Measurements from ENCODE around the gene TM4SF4. TPM values are rescaled to one million over a fixed set of nuclear protein-coding genes. Genes with fewer than 3 reads are reported as not detected.

TM4SF4 gene
- total and polyA plus RNA-seq, 2 experiments from 2014 or later: not detected

DNA sequence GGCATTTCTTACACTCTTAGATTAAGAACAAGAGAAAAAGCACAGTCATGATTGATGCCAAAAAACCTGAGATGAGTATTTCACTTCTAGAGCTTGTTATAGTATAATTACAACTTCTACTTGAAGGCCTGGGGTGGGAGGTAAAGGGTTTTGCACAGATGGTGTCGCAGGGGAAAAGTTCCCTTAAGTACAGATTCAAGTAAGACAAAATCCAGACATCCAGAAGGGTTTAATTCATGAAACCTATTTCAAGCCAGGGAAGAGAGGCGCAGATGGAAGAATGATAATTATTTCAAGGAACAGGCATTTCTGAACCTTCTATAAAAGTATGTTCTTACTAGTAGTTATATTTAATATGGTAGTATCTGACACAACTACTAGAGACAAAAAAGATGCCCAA, 70.6 kb downstream of the TM4SF4 start:
- no peak for TF ChIP-seq JUNB (IDR thresholded peaks at IDR 0.05; ENCODE audit: unreplicated experiment)
- no peak for TF ChIP-seq POLR2AphosphoS5 (IDR thresholded peaks at IDR 0.05; ENCODE audit: low read depth)
- TF ChIP-seq, protein P1, sequence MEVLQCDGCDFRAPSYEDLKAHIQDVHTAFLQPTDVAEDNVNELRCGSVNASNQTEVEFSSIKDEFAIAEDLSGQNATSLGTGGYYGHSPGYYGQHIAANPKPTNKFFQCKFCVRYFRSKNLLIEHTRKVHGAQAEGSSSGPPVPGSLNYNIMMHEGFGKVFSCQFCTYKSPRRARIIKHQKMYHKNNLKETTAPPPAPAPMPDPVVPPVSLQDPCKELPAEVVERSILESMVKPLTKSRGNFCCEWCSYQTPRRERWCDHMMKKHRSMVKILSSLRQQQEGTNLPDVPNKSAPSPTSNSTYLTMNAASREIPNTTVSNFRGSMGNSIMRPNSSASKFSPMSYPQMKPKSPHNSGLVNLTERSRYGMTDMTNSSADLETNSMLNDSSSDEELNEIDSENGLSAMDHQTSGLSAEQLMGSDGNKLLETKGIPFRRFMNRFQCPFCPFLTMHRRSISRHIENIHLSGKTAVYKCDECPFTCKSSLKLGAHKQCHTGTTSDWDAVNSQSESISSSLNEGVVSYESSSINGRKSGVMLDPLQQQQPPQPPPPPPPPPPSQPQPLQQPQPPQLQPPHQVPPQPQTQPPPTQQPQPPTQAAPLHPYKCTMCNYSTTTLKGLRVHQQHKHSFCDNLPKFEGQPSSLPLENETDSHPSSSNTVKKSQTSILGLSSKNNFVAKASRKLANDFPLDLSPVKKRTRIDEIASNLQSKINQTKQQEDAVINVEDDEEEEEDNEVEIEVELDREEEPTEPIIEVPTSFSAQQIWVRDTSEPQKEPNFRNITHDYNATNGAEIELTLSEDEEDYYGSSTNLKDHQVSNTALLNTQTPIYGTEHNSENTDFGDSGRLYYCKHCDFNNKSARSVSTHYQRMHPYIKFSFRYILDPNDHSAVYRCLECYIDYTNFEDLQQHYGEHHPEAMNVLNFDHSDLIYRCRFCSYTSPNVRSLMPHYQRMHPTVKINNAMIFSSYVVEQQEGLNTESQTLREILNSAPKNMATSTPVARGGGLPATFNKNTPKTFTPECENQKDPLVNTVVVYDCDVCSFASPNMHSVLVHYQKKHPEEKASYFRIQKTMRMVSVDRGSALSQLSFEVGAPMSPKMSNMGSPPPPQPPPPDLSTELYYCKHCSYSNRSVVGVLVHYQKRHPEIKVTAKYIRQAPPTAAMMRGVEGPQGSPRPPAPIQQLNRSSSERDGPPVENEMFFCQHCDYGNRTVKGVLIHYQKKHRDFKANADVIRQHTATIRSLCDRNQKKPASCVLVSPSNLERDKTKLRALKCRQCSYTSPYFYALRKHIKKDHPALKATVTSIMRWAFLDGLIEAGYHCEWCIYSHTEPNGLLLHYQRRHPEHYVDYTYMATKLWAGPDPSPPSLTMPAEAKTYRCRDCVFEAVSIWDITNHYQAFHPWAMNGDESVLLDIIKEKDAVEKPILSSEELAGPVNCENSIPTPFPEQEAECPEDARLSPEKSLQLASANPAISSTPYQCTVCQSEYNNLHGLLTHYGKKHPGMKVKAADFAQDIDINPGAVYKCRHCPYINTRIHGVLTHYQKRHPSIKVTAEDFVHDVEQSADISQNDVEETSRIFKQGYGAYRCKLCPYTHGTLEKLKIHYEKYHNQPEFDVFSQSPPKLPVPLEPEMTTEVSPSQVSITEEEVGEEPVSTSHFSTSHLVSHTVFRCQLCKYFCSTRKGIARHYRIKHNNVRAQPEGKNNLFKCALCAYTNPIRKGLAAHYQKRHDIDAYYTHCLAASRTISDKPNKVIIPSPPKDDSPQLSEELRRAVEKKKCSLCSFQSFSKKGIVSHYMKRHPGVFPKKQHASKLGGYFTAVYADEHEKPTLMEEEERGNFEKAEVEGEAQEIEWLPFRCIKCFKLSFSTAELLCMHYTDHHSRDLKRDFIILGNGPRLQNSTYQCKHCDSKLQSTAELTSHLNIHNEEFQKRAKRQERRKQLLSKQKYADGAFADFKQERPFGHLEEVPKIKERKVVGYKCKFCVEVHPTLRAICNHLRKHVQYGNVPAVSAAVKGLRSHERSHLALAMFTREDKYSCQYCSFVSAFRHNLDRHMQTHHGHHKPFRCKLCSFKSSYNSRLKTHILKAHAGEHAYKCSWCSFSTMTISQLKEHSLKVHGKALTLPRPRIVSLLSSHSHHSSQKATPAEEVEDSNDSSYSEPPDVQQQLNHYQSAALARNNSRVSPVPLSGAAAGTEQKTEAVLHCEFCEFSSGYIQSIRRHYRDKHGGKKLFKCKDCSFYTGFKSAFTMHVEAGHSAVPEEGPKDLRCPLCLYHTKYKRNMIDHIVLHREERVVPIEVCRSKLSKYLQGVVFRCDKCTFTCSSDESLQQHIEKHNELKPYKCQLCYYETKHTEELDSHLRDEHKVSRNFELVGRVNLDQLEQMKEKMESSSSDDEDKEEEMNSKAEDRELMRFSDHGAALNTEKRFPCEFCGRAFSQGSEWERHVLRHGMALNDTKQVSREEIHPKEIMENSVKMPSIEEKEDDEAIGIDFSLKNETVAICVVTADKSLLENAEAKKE (CRISPR knock-in tag; IDR thresholded peaks at IDR 0.05): no peak
- Mint-ChIP-seq H3K27ac (no peak overlapping the region), H3K36me3 (ENCODE audit: low read depth) (peaks cover 16% of the 10 kb centered on the region), H3K4me3 (no peak overlapping the region), H3K27me3 (ENCODE audit: insufficient read depth, low read depth, poor library complexity) (peaks cover 3% of the 10 kb centered on the region), H3K9me3 (no peaks in the 10 kb centered on the region), H3K4me1 (peaks cover 24% of the 10 kb centered on the region)
- Histone ChIP-seq H4K20me1 (replicated peaks; ENCODE audit: insufficient read depth) (no peaks in the 10 kb centered on the region), H3K4me3 (no peak overlapping the region), H3K27me3 (ENCODE audit: insufficient read depth) (no peaks in the 10 kb centered on the region), H3K4me2 (no peak overlapping the region), H3F3A (replicated peaks; ENCODE audit: low read depth) (no peaks in the 10 kb centered on the region), H3K79me2 (replicated peaks; ENCODE audit: insufficient read depth) (peaks cover 15% of the 10 kb centered on the region; the same call in 1 of the 2 replicates), H3K27ac (ENCODE audit: low read depth) (no peak overlapping the region), H3K9me2 (ENCODE audit: insufficient read depth) (no peaks in the 10 kb centered on the region; the same call in none of the 2 replicates), H3K36me3 (ENCODE audit: insufficient read depth) (no peaks in the 10 kb centered on the region), H3K4me1 (ENCODE audit: insufficient read depth) (peaks cover 21% of the 10 kb centered on the region; the same call in 1 of the 2 replicates), H2AFZ (no peak overlapping the region)
- ATAC-seq: no peak
- no peak for DNase-seq (ENCODE audit: low spot score)

DNA sequence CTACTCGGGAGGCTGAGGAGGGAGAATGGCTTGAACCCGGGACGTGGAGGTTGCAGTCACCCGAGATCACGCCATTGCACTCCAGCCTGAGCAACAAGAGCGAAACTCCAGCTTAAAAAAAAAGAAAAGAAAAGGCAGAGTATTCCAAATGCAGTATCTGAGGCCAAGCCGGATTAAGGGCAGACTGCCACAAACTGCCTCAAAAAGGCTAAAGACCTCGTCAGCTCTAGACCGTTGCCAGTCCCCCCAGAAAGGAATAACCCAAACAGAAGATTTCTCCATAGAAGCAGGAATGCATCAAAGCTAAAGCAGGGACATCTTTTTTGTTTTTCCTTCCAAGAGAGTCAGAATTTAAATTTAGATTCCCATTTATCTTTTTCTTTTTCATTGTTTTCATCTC, 72.9 kb downstream of the TM4SF4 start:
- peaks cover 3% of the 10 kb centered on the region for H3K27me3 Mint-ChIP-seq (ENCODE audit: insufficient read depth, low read depth, poor library complexity)
- H3K36me3 Mint-ChIP-seq (ENCODE audit: low read depth): peaks cover 3% of the 10 kb centered on the region; the same call in 2 of the 3 replicates
- no peak for TF ChIP-seq CREB1 (CRISPR knock-in tag; IDR thresholded peaks at IDR 0.05; ENCODE audit: low read depth)
- TF ChIP-seq ZNF331 (CRISPR knock-in tag; IDR thresholded peaks at IDR 0.05; ENCODE audit: low read depth): no peak
- TF ChIP-seq, protein P2, sequence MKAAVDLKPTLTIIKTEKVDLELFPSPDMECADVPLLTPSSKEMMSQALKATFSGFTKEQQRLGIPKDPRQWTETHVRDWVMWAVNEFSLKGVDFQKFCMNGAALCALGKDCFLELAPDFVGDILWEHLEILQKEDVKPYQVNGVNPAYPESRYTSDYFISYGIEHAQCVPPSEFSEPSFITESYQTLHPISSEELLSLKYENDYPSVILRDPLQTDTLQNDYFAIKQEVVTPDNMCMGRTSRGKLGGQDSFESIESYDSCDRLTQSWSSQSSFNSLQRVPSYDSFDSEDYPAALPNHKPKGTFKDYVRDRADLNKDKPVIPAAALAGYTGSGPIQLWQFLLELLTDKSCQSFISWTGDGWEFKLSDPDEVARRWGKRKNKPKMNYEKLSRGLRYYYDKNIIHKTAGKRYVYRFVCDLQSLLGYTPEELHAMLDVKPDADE (IDR thresholded peaks at IDR 0.05): no peak
- TF ChIP-seq, protein P3, sequence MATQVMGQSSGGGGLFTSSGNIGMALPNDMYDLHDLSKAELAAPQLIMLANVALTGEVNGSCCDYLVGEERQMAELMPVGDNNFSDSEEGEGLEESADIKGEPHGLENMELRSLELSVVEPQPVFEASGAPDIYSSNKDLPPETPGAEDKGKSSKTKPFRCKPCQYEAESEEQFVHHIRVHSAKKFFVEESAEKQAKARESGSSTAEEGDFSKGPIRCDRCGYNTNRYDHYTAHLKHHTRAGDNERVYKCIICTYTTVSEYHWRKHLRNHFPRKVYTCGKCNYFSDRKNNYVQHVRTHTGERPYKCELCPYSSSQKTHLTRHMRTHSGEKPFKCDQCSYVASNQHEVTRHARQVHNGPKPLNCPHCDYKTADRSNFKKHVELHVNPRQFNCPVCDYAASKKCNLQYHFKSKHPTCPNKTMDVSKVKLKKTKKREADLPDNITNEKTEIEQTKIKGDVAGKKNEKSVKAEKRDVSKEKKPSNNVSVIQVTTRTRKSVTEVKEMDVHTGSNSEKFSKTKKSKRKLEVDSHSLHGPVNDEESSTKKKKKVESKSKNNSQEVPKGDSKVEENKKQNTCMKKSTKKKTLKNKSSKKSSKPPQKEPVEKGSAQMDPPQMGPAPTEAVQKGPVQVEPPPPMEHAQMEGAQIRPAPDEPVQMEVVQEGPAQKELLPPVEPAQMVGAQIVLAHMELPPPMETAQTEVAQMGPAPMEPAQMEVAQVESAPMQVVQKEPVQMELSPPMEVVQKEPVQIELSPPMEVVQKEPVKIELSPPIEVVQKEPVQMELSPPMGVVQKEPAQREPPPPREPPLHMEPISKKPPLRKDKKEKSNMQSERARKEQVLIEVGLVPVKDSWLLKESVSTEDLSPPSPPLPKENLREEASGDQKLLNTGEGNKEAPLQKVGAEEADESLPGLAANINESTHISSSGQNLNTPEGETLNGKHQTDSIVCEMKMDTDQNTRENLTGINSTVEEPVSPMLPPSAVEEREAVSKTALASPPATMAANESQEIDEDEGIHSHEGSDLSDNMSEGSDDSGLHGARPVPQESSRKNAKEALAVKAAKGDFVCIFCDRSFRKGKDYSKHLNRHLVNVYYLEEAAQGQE (IDR thresholded peaks at IDR 0.05; ENCODE audit: unreplicated experiment): no peak
- TF ChIP-seq EZH2phosphoT487 (IDR thresholded peaks at IDR 0.05; ENCODE audit: unreplicated experiment): no peak
- no peak for TF ChIP-seq ZNF114 (CRISPR knock-in tag; IDR thresholded peaks at IDR 0.05)
- no peaks in the 10 kb centered on the region; the same call in 1 of the 2 replicates for H3K9me2 ChIP-seq (ENCODE audit: insufficient read depth)
- no peak overlapping the region for H3K4me3 Mint-ChIP-seq
- DNase-seq (ENCODE audit: low spot score): no peak
- H3F3A ChIP-seq (replicated peaks; ENCODE audit: low read depth): no peaks in the 10 kb centered on the region
- H4K20me1 ChIP-seq (replicated peaks; ENCODE audit: insufficient read depth): no peaks in the 10 kb centered on the region
- H3K79me2 ChIP-seq (replicated peaks; ENCODE audit: insufficient read depth): peaks cover 7% of the 10 kb centered on the region; the same call in 1 of the 2 replicates
- no peak overlapping the region for H3K4me2 ChIP-seq
- H3K4me1 Mint-ChIP-seq: peaks cover 20% of the 10 kb centered on the region
- no peaks in the 10 kb centered on the region for H3K9me3 Mint-ChIP-seq
- ATAC-seq: no peak
- 0 out of 2 replicates have a peak overlapping the region, but pooled peaks have one; percentile 74 for H3K27ac ChIP-seq (ENCODE audit: low read depth)
- no peak overlapping the region for H3K27ac Mint-ChIP-seq
- no peak overlapping the region for H3K4me3 ChIP-seq
- H3K4me1 ChIP-seq (ENCODE audit: insufficient read depth): peaks cover 16% of the 10 kb centered on the region; the same call in 1 of the 2 replicates
- no peak overlapping the region for H2AFZ ChIP-seq
- H3K36me3 ChIP-seq (ENCODE audit: insufficient read depth): no peaks in the 10 kb centered on the region
- no peaks in the 10 kb centered on the region for H3K27me3 ChIP-seq (ENCODE audit: insufficient read depth)

All from GM23338 (cell line).